A549 (cell line): ENCODE data around the gene LDLRAD3. TPM values are rescaled to one million over a fixed set of nuclear protein-coding genes. Genes with fewer than 3 reads are reported as not detected.
A peak's percentile ranks its signal among the peaks of the same experiment; 100 is the strongest.

Source experiments
- ATAC-seq, 2 experiments: fragments of 200-7000 bp in 1 of 2; fragments of >200 bp in 1 of 2; cut with Nextera tagmentation in 1 of 2; cut with Tn5 transposase in 1 of 2; 3 replicates each; pipeline versions ENCODE4 v1.8.0 to v1.9.1; 2018 to 2020; ENCODE audit warnings: mild to moderate bottlenecking in 1 of 2, moderate library complexity in 1 of 2
- CTCF ChIA-PET: fragments of 300-600 bp; sonication (Branson Sonifier 250); formaldehyde crosslinking; extraction: SDS; loops from one replicate; lab custom pipeline; 2021; ENCODE audit warnings: antibody characterized with exemption, inconsistent platforms; lab: Yijun Ruan, JAX
- POLR2A ChIA-PET: fragments of 350-600 bp; formaldehyde crosslinking; extraction: SDS; loops from one replicate; lab custom pipeline; 2021; ENCODE audit warnings: antibody characterized with exemption, inconsistent platforms; lab: Yijun Ruan, JAX
- DNase-seq, 2 experiments: peaks; one replicate each; pipeline versions ENCODE4 v3.0.0 to v3.0.0-alpha.2; 2011 to 2016; ENCODE audit warnings: low read depth in 1 of 2, low spot score in 1 of 2
- FAIRE-seq: peaks from 2 replicates; lab custom pipeline; 2011; peaks lifted over from hg19 to GRCh38; lab: Jason Lieb, UNC
- H3K27ac ChIP-seq, 2 experiments: fragments of >200 bp; sonication (Bioruptor Twin); formaldehyde crosslinking; 3 replicates each; pipeline ENCODE4 v1.5.1; 2016 to 2017
- H3K4me1 ChIP-seq: fragments of >200 bp; sonication (Bioruptor Twin); formaldehyde crosslinking; 3 replicates; pipeline ENCODE4 v1.6.1; 2016
- H3K4me2 ChIP-seq: fragments of >200 bp; sonication (Bioruptor Twin); formaldehyde crosslinking; 3 replicates; pipeline ENCODE4 v1.6.1; 2016
- H3K4me3 ChIP-seq: fragments of >200 bp; sonication (Bioruptor Twin); formaldehyde crosslinking; 3 replicates; pipeline ENCODE4 v1.5.1; 2016
- H3K9me3 ChIP-seq: fragments of >200 bp; sonication (Bioruptor Twin); formaldehyde crosslinking; 3 replicates; pipeline ENCODE4 v1.6.1; 2016
- BHLHE40 ChIP-seq: IDR thresholded peaks from 2 replicates; pipeline ENCODE4 v1.6.1; 2012; ENCODE audit warnings: low read depth, low read length, inconsistent platforms
- EHF ChIP-seq: fragments of 250-450 bp; sonication (Bioruptor Pico); IDR thresholded peaks from 2 replicates; pipeline ENCODE4 v1.5.0; 2020; ENCODE audit warnings: mild to moderate bottlenecking
- EP300 ChIP-seq, 2 experiments: fragments of >200 bp; sonication (Bioruptor Twin); formaldehyde crosslinking; IDR thresholded peaks; 2 replicates in 1 of 2; 3 replicates in 1 of 2; pipeline ENCODE4 v1.6.1; 2016 to 2017
- FOXS1 ChIP-seq: fragments of 250-450 bp; sonication (Bioruptor Pico); IDR thresholded peaks from 2 replicates; pipeline ENCODE4 v1.5.0; 2020; ENCODE audit warnings: mild to moderate bottlenecking, moderate library complexity
- GATA3 ChIP-seq: IDR thresholded peaks from 2 replicates; pipeline ENCODE4 v1.6.1; 2012; ENCODE audit warnings: borderline replicate concordance
- HES2 ChIP-seq: fragments of >200 bp; sonication (Bioruptor Twin); formaldehyde crosslinking; IDR thresholded peaks from 2 replicates; pipeline ENCODE4 v1.6.1; 2016
- HOXB13 ChIP-seq: fragments of 250-450 bp; sonication (Bioruptor Pico); IDR thresholded peaks from 2 replicates; pipeline ENCODE4 v1.5.0; 2020; ENCODE audit warnings: low read depth, mild to moderate bottlenecking, moderate library complexity
- HOXB5 ChIP-seq: fragments of 250-450 bp; sonication (Bioruptor Pico); IDR thresholded peaks from 2 replicates; pipeline ENCODE4 v1.5.0; 2020; ENCODE audit warnings: mild to moderate bottlenecking, moderate library complexity
- JUNB ChIP-seq: fragments of >200 bp; sonication (Bioruptor Twin); formaldehyde crosslinking; IDR thresholded peaks from 2 replicates; pipeline ENCODE4 v1.6.1; 2016
- KDM1A ChIP-seq: fragments of 200-600 bp; sonication (generic); IDR thresholded peaks from 2 replicates; pipeline ENCODE4 v1.6.1; 2016; ENCODE audit warnings: low read depth, mild to moderate bottlenecking
- KDM5A ChIP-seq: fragments of 200-600 bp; sonication (generic); IDR thresholded peaks from 2 replicates; pipeline ENCODE4 v1.6.1; 2016; ENCODE audit warnings: antibody characterized with exemption, mild to moderate bottlenecking
- MAFK ChIP-seq: fragments of 450-650 bp; IDR thresholded peaks from 2 replicates; pipeline ENCODE4 v1.6.1; 2014; ENCODE audit not compliant: partially characterized antibody
- MAZ ChIP-seq: fragments of 150-350 bp; IDR thresholded peaks from 2 replicates; pipeline ENCODE4 v1.6.1; 2014; ENCODE audit warnings: antibody characterized with exemption, low read depth, low read length, borderline replicate concordance
- POLR2A ChIP-seq: IDR thresholded peaks from 2 replicates; pipeline ENCODE4 v1.6.1; 2012; ENCODE audit warnings: mild to moderate bottlenecking, low read length
- REST ChIP-seq: fragments of 200-600 bp; sonication (generic); IDR thresholded peaks from 2 replicates; pipeline ENCODE4 v1.6.1; 2016; ENCODE audit warnings: antibody characterized with exemption, mild to moderate bottlenecking, moderate library complexity
- TP53 ChIP-seq: fragments of 250-450 bp; sonication (Bioruptor Pico); IDR thresholded peaks from 2 replicates; pipeline ENCODE4 v1.5.0; 2021; ENCODE audit warnings: mild to moderate bottlenecking, moderate library complexity
- ZNF302 ChIP-seq: fragments of 250-450 bp; sonication (Bioruptor Pico); IDR thresholded peaks from 2 replicates; pipeline ENCODE4 v1.9.0; 2021; ENCODE audit warnings: inconsistent platforms, mild to moderate bottlenecking, moderate library complexity
- WGBS: methylation state at CpG from one replicate; pipeline ENCODE4 v1.1.6; 2017; ENCODE audit errors: missing lambda C conversion rate; 5-methylcytosine and 5-hydroxymethylcytosine counted together
- polyA plus RNA-seq, 4 experiments: library from polyadenylated mRNA; depleted of rRNA in 3 of 4; stranded (reverse); fragments of >200 nt; fragmentation: RNase III in 1 of 4; extraction: RNeasy Plus Mini Kit Qiagen cat#74134 plus additional on column Dnase treatment in 1 of 4; gene quantifications; 2 replicates in 3 of 4; 3 replicates in 1 of 4; pipeline ENCODE4 v1.2.3, GENCODE V29; 2011 to 2017
- TF ChIP-seq, protein P1 (sequence below): fragments of 150-350 bp; IDR thresholded peaks from 2 replicates; pipeline ENCODE4 v1.6.1; 2014; ENCODE audit warnings: low read depth, mild to moderate bottlenecking, low read length
- TF ChIP-seq, protein P2 (sequence below): IDR thresholded peaks from 2 replicates; pipeline ENCODE4 v1.6.1; 2012
- TF ChIP-seq, protein P3 (sequence below): fragments of >200 bp; sonication (Bioruptor Twin); formaldehyde crosslinking; IDR thresholded peaks from 3 replicates; pipeline ENCODE4 v1.6.1; 2016

Gene LDLRAD3
- polyA plus RNA-seq, 2 of the 4 experiments (the other 2 are of a cell fraction) = 10.5 to 13.2 TPM

GRCh38 chr11:35919244-35919643 lies 24.6 kb upstream of the LDLRAD3 start:
- ATAC-seq = peak in 1 of 2 experiments; percentile 15; a peak in 3 of 6 replicates
- WGBS = 49% methylated on average over 3 of the region's 3 CpGs
- ChIA-PET POLR2A (no interaction called here), CTCF (interaction anchor here (1.0 to 1.5 kb wide), 2 partner anchors 97 to 346 kb away, joined by 3 read pairs; no protein-coding TSS in a partner anchor)
- Histone ChIP-seq H3K9me3 (no peaks in the 10 kb centered on the region), H3K4me3 (no peak overlapping the region), H3K4me2 (no peak overlapping the region), H3K4me1 (no peaks in the 10 kb centered on the region), H3K27ac (no peak overlapping the region)
- FAIRE-seq = no peak
- TF ChIP-seq TP53 (CRISPR knock-in tag) = no peak
- no peak for TF ChIP-seq JUNB
- TF ChIP-seq MAZ = no peak
- no peak for TF ChIP-seq HOXB13 (CRISPR knock-in tag)
- TF ChIP-seq GATA3 = no peak
- no peak for TF ChIP-seq FOXS1 (CRISPR knock-in tag)
- no peak for TF ChIP-seq REST
- TF ChIP-seq HES2 = no peak
- TF ChIP-seq MAFK = no peak
- TF ChIP-seq POLR2A = no peak
- TF ChIP-seq KDM5A = no peak
- TF ChIP-seq ZNF302 (CRISPR knock-in tag) = no peak
- DNase-seq = no peak

DNA sequence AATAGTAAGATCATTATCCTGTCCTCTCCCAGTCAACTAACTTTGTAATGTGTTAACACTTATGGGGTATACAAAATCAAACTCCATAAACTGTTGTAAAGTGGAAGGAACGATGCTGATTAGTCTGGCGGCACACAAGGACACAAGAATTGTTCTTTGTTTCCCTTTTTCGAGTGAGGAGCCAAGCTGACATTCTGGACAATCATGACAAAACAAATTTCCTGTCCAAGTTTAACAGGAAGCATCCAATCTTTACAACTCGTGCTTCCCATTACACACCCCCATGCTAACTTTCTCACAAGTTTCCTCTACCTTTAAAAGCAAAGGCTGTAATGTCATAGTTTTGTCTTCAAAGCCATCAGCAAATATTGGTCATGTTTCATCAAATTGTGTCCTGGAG lies 20.4 kb upstream of the LDLRAD3 start:
- no peak for TF ChIP-seq GATA3
- no peak for TF ChIP-seq BHLHE40
- TF ChIP-seq EP300 (IDR thresholded peaks at IDR 0.05) = no peak
- Histone ChIP-seq H3K4me3 (no peak overlapping the region), H3K9me3 (no peaks in the 10 kb centered on the region), H3K27ac (no peak overlapping the region), H3K4me2 (no peak overlapping the region), H3K4me1 (peaks cover 14% of the 10 kb centered on the region)
- CTCF ChIA-PET = no interaction called here
- WGBS = 47% methylated on average over 4 of the region's 4 CpGs
- DNase-seq (no peak), ATAC-seq (no peak), FAIRE-seq (no peak)
- POLR2A ChIA-PET = no interaction called here

GRCh38 chr11:35924811-35925210 lies 19.1 kb upstream of the LDLRAD3 start:
- no peak for DNase-seq
- peaks cover 15% of the 10 kb centered on the region for H3K4me1 ChIP-seq
- POLR2A ChIA-PET = no interaction called here
- no peak overlapping the region for H3K4me3 ChIP-seq
- CTCF ChIA-PET = interaction anchor here (1.1 kb wide), 1 partner anchor 103 kb away, joined by 3 read pairs; no protein-coding TSS in a partner anchor
- ATAC-seq = no peak
- no peak overlapping the region for H3K4me2 ChIP-seq
- H3K9me3 ChIP-seq = no peaks in the 10 kb centered on the region
- 94% methylated on average over 1 of the region's 1 CpG for WGBS
- FAIRE-seq = no peak
- no peak overlapping the region for H3K27ac ChIP-seq
- TF ChIP-seq, protein P1, sequence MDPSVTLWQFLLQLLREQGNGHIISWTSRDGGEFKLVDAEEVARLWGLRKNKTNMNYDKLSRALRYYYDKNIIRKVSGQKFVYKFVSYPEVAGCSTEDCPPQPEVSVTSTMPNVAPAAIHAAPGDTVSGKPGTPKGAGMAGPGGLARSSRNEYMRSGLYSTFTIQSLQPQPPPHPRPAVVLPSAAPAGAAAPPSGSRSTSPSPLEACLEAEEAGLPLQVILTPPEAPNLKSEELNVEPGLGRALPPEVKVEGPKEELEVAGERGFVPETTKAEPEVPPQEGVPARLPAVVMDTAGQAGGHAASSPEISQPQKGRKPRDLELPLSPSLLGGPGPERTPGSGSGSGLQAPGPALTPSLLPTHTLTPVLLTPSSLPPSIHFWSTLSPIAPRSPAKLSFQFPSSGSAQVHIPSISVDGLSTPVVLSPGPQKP = no peak
- TF ChIP-seq, protein P2, sequence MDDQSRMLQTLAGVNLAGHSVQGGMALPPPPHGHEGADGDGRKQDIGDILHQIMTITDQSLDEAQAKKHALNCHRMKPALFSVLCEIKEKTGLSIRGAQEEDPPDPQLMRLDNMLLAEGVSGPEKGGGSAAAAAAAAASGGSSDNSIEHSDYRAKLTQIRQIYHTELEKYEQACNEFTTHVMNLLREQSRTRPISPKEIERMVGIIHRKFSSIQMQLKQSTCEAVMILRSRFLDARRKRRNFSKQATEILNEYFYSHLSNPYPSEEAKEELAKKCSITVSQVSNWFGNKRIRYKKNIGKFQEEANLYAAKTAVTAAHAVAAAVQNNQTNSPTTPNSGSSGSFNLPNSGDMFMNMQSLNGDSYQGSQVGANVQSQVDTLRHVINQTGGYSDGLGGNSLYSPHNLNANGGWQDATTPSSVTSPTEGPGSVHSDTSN = no peak
- no peak for TF ChIP-seq EP300 (IDR thresholded peaks at IDR 0.05)
- no peak for TF ChIP-seq JUNB
- TF ChIP-seq GATA3 = no peak
- TF ChIP-seq, protein P3, sequence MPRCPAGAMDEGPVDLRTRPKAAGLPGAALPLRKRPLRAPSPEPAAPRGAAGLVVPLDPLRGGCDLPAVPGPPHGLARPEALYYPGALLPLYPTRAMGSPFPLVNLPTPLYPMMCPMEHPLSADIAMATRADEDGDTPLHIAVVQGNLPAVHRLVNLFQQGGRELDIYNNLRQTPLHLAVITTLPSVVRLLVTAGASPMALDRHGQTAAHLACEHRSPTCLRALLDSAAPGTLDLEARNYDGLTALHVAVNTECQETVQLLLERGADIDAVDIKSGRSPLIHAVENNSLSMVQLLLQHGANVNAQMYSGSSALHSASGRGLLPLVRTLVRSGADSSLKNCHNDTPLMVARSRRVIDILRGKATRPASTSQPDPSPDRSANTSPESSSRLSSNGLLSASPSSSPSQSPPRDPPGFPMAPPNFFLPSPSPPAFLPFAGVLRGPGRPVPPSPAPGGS = no peak
- no peak for TF ChIP-seq KDM1A
- no peak for TF ChIP-seq EHF (CRISPR knock-in tag)
- TF ChIP-seq HOXB5 (CRISPR knock-in tag) = no peak
- no peak for TF ChIP-seq HES2
